Urinary bladder (tissue), 4 donors: Measurements from ENCODE around the gene ALX4. TPM values are rescaled to one million over a fixed set of nuclear protein-coding genes. Genes with fewer than 3 reads are reported as not detected.
A peak's percentile ranks its signal among the peaks of the same experiment; 100 is the strongest.

ENCODE experiments used
- DNase-seq: peaks from one replicate; pipeline ENCODE4 v3.0.0-alpha.2; 2015; ENCODE audit errors: extremely low spot score
- H3K27ac ChIP-seq: one replicate; pipeline ENCODE4 v1.5.1; 2013; ENCODE audit warnings: low read depth, mild to moderate bottlenecking, moderate library complexity
- H3K36me3 ChIP-seq: one replicate; pipeline ENCODE4 v1.6.1; 2013; ENCODE audit warnings: mild to moderate bottlenecking, moderate library complexity; ENCODE audit not compliant: insufficient read depth
- H3K4me1 ChIP-seq: one replicate; pipeline ENCODE4 v1.6.1; 2013; ENCODE audit warnings: mild to moderate bottlenecking, moderate library complexity; ENCODE audit not compliant: insufficient read depth
- H3K4me3 ChIP-seq: one replicate; pipeline ENCODE4 v1.5.1; 2013; ENCODE audit warnings: low read depth, low read length
- WGBS: extraction: QIAGEN DNeasy Blood & Tissue Kit; methylation state at CpG from one replicate; pipeline ENCODE4 v1.1.7; 2013; 5-methylcytosine and 5-hydroxymethylcytosine counted together
- polyA plus RNA-seq: library from polyadenylated mRNA; stranded (reverse); fragments of 200-250 nt; gene quantifications from one replicate; pipeline ENCODE4 v1.2.3, GENCODE V29; 2013
- total RNA-seq: library from RNA; depleted of rRNA; stranded (reverse); fragments of >200 nt; gene quantifications from one replicate; pipeline ENCODE4 v1.2.3, GENCODE V29; 2014
- donor health status: healthy with polysubstance abuse.
- donor health status: healthy.

The ALX4 gene
- total RNA-seq: 1.5 TPM
- 0.08 TPM for polyA plus RNA-seq

DNA sequence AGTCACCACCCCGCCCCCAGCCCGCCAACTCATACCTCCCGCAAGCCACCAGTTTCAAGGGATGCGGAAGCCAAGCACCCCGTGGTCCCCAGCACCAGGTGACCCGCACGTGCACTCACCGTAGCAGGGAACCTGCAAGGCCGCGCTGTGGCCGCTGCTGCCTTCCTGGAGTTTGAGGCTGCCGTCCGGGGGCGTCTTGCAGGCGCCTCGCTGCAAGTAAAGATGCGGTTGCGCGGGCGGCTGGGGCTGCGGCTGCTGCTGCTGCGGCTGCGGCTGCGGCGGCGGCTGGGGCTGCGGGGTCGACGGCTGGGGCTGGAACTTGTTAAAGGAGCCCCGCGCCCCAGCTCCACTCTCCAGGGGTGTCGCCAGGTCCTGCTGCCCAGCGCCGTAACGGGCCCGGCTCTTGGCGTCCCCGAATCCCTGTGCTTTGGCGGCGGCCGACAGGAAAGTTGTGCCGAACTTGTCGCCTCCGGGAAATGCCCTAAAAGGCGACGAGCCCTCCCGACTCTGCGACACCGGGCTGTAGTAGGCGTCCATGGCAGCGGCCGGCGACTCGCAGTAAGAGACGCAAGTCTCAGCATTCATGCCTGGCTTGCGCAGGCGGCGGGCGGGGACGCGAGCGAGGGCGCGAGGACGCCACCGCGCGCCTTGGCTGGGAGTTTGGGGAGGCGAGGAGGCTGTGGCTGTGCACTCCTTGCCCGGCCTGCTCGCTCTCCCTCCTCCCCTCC lies at the start of gene ALX4:
TSS of gene ALX4 (minus strand) at position 662 of the 728 bp plus-strand sequence. CDS start at position 585, 77 bp downstream.
- Histone ChIP-seq H3K4me1 (no peaks in the 10 kb centered on the region), H3K36me3 (no peaks in the 10 kb centered on the region), H3K27ac (no peak within 1 kb of the TSS), H3K4me3 (peak within 1 kb of the TSS; percentile 22)
- WGBS: under 1% methylated on average over 71 of the region's 71 CpGs
- no peak for DNase-seq

DNA sequence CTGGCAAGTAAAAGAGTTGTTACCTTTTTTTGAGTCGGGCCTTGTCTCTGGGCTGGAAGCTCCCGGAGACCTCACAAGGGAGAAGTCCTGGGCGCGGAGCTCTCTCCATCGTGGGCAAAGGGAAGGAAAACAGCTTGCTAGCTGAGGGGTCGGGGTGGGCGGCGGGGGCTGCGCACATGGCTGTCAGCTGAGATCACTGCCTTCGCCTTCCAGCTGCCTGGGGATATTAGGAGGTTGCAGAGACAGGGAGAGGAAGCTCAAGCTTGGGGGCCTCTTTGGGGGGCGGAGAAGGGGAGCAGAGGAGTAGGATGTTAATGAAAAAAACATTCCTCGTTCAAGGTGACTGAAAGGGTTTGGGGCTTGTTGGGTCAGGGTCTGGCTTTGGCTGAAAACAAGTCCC lies 49.2 kb upstream of the ALX4 start:
- WGBS: 51% methylated on average over 12 of the region's 12 CpGs
- H3K4me3 ChIP-seq: no peak overlapping the region
- H3K4me1 ChIP-seq: no peaks in the 10 kb centered on the region
- no peaks in the 10 kb centered on the region for H3K36me3 ChIP-seq
- no peak overlapping the region for H3K27ac ChIP-seq
- DNase-seq: no peak

DNA sequence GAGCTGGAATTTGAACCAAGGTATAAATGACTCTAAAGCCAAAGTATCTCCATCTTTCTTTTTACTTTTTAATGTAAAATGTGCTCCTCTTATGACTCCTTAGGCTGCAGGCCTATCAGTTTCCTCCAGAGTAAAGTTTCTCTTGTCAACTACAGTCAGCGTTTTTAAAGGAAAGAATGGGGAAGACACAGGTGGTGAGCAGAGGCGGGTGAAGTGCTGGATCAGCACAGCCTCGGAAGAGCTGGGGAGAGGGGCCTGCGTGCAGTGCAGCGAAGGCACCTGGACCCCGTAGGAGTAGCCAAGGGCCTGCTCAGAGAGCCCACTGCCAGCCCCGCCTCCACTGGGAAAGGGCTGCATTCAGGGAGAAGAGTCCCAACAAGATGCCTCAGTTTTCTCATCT lies 48.8 kb upstream of the ALX4 start:
- no peaks in the 10 kb centered on the region for H3K36me3 ChIP-seq
- WGBS: 81% methylated on average over 7 of the region's 7 CpGs
- H3K27ac ChIP-seq: no peak overlapping the region
- H3K4me1 ChIP-seq: no peaks in the 10 kb centered on the region
- no peak overlapping the region for H3K4me3 ChIP-seq
- no peak for DNase-seq

DNA sequence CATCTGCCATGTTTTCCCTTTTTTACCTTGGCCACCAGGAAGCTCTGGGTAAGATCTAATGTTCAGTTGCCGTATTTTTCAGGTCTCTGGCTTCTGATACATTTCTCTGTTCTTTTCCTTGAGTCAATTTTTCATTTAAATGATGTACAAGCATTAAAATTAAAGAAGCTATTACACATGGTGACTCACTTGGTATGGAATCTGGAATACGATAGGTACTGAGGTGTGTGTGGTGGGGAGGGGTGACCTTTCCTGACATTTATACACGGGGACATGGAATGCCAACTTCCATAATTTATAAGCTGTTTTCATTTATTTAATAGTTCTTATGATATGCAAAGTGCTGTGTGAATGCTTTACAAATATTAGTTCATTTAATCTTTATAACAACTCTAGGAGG lies 47.8 kb upstream of the ALX4 start:
- no peak overlapping the region for H3K4me3 ChIP-seq
- WGBS: 84% methylated on average over 3 of the region's 3 CpGs
- H3K36me3 ChIP-seq: no peaks in the 10 kb centered on the region
- no peak for DNase-seq
- no peak overlapping the region for H3K27ac ChIP-seq
- no peaks in the 10 kb centered on the region for H3K4me1 ChIP-seq

DNA sequence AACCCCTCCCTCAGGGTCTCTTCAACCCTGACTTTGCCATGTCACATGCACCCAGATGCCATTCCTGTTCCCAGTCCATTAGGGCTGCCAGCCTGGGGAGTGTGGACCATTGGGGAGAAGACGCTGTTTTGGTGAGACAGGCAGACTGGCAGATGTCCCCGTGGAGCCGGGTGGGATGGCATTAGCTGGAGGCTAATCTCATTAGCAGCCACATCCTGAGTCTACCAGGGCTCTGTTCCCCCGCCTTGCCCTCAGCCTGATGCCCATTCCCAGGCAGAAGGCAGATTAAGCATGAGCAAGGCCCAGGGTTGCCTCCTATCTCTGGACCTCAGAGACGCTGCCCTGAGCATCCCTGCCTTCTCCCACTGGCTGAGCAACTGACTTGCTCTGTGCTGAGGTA lies 46.4 kb upstream of the ALX4 start:
- no peak for DNase-seq
- Histone ChIP-seq H3K27ac (no peak overlapping the region), H3K4me1 (no peaks in the 10 kb centered on the region), H3K4me3 (no peak overlapping the region), H3K36me3 (no peaks in the 10 kb centered on the region)
- 92% methylated on average over 5 of the region's 5 CpGs for WGBS

DNA sequence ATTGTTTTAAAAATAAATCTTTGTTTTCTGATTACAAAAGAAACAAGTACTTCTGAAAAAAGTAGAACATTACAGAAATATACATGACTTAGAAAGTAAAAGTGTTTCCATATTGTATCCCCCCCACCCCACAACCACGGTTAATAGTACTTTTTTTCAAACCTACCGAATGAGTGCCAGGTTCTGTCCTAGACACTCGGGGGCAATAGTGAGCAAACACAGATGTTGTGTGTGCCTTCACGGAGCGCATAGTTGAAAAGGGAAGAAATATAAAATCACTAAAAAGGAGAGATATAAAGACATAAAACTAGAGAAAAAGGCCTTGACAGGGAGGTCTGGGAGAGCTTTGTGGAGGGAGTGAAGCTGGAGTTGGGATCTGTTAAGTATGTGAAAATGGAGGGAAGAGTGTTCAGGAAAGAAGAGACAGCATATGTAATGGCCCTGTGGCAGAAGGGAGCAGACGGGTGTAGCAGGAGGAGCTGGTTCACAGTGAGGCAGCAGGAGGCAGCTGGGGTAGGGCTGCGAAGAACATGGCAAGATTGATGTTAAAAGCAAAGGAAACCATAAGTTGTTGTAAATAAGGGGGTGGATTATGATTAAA lies 42.1 kb upstream of the ALX4 start:
- 68% methylated on average over 7 of the region's 7 CpGs for WGBS
- Histone ChIP-seq H3K4me1 (no peaks in the 10 kb centered on the region), H3K27ac (no peak overlapping the region), H3K36me3 (no peaks in the 10 kb centered on the region), H3K4me3 (no peak overlapping the region)
- DNase-seq: no peak

DNA sequence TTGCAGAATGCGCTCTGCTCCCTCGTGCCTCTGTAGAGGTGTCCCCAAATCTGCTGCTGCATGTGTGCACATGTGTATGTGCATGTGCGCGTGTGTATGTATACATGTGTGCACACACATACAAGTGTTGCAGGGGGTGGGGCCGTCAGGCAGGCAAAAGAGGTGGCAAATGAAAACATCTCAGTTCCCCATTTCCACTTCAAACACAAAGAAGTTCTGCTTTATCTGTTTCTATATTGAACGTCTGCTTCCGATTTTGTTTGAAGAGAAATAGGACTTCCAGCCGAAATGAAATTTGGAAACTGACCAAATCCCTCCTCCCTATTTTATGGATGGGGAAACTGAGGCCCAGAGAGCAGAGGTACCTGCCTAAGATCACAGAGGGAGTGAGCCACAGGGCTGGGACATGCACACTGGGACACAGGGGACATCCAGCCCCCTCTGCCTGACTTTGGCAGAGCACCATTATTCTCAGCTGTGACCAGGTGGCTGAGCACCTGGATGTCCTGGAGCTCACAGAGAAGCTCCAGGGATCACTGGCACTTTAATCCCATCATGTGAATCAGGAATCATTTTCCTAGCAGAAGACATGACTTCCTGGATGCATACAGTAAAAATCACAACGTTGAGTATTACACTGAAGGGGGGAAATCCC lies 41.2 kb upstream of the ALX4 start:
- no peaks in the 10 kb centered on the region for H3K4me1 ChIP-seq
- H3K27ac ChIP-seq: no peak overlapping the region
- no peak for DNase-seq
- WGBS: 83% methylated on average over 9 of the region's 9 CpGs
- no peak overlapping the region for H3K4me3 ChIP-seq
- H3K36me3 ChIP-seq: no peaks in the 10 kb centered on the region

DNA sequence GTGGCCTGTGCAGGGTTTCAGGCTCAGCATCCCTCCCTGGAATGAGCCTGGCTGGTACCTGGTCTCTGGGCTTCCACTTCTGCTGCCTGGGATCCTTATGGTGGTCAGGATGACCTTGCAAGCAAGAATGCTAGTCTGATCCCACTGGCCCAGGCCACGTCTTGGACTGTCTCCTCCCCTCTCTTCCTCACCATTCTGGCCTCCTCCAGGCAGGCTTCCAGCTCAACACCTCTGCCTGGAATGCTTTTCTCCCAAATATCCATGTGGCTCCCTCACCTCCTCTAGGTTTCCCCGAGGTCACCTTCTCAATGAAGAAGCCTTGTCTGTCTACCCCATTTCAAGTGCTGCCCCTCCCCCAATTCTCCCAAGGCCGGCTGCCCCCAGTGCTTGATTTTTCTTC lies 39.4 kb upstream of the ALX4 start:
- no peak for DNase-seq
- 67% methylated on average over 3 of the region's 3 CpGs for WGBS
- no peak overlapping the region for H3K27ac ChIP-seq

DNA sequence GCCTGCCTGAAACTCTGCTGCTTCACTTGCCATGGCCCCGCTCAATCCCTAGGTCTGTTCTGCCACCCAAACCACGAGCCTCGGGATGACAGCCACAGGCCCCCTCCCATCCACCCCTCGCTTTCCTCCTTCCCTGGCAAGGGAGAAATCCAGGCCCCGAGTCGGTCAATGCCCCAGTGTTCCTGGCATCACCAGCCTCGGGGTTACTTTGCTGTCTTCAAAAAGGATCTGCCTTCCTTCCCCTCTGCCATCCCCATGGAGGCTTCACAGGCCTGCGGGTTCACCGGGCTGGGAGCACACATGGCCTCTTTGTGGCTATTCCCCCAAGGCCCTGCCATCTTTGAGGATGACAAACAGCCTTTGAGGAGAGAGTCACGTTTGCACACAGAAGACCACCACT lies 38.8 kb upstream of the ALX4 start:
- DNase-seq: no peak
- Histone ChIP-seq H3K4me1 (no peaks in the 10 kb centered on the region), H3K4me3 (no peak overlapping the region), H3K27ac (no peak overlapping the region), H3K36me3 (no peaks in the 10 kb centered on the region)
- WGBS: 83% methylated on average over 10 of the region's 10 CpGs

More for the DNA sequence above, 39.4 kb upstream of the ALX4 start:
- no peaks in the 10 kb centered on the region for H3K36me3 ChIP-seq
- H3K4me1 ChIP-seq: no peaks in the 10 kb centered on the region
- H3K4me3 ChIP-seq: no peak overlapping the region

DNA sequence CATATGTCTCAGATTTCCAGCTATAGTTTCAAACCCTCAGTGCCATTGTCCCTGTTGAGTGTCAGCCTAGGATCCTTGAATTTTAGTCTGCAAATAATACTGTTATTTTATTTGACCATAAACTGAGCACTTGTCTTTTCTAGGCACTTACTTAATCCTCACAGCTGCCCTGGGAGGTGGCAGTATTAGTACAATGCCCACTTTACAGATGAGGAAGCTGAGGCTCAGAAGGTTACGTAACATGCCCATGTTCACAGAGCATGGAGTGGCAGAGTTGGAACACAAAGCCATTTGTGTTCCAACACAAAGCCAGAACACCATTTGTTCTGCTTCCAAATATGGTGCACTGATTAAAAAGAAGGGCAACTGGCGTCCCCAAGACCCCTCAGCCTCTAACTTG lies 38.2 kb upstream of the ALX4 start:
- Histone ChIP-seq H3K4me1 (no peaks in the 10 kb centered on the region), H3K36me3 (no peaks in the 10 kb centered on the region), H3K4me3 (no peak overlapping the region), H3K27ac (no peak overlapping the region)
- WGBS: 68% methylated on average over 2 of the region's 2 CpGs
- no peak for DNase-seq

DNA sequence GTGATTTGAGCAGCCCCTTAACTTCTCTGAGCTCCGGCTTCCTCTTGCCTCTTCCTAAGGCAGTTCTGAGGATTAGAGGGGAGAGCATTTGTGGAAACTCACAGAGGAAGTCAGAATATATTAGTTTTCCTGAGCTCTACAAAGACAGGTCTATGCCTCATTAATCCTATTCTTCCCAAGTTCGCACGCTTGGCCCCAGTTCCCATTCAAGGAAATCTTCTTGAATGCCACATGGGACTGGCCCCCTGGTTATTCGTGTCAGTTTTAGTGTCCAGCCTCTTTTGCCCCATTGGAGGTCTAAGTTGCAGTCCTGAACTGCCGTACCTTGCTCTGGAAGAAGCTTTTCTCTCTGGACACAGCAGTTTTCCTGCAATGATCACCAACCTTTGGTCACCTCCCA lies 37.6 kb upstream of the ALX4 start:
- no peaks in the 10 kb centered on the region for H3K4me1 ChIP-seq
- 89% methylated on average over 5 of the region's 5 CpGs for whole genome bisulfite sequencing
- H3K36me3 ChIP-seq: no peaks in the 10 kb centered on the region
- H3K4me3 ChIP-seq: no peak overlapping the region
- no peak for DNase-seq
- no peak overlapping the region for H3K27ac ChIP-seq

DNA sequence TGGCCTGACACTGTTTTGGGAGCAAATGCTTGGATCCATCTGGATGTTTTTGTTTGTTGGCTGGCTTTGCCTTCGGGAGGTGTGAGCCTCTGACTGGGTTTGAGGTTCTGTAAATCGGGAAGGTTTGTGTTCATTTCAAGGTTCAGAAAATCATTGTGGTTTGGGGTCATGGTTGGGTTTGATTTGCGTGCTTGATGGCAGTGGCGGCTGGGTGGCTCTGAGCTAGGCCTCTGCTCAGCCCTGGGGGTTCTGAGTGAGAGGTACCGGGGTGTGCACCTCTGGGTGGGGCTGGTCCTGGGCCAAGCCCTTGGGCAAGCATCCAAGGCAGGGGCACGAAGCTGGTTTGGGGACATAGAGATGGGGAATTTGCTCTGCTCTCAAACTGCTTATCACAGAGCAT lies 37.0 kb upstream of the ALX4 start:
- DNase-seq: no peak
- H3K27ac ChIP-seq: no peak overlapping the region
- WGBS: 75% methylated on average over 6 of the region's 6 CpGs
- H3K4me3 ChIP-seq: no peak overlapping the region
- no peaks in the 10 kb centered on the region for H3K36me3 ChIP-seq
- no peaks in the 10 kb centered on the region for H3K4me1 ChIP-seq

DNA sequence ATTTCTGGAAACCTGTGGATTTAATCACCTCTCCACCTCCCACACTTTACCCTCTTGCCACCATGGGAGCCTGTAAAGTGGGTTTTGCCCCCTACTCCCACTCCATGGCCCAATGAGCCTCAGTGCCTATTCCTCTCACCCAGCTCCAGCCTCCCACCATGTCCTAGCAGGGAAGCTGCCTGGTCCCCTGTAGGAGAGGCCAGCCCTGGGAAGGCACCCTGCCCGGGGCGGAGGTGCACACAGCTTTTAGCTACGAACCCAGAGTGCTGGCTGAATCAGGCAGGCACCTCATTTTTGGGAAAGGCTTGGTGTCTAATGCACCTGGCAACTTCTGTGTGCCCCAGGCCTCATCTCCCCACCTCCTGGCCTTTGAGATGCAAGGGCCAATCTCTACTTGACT lies 35.8 kb upstream of the ALX4 start:
- no peak for DNase-seq
- 92% methylated on average over 3 of the region's 3 CpGs for WGBS
- Histone ChIP-seq H3K36me3 (no peaks in the 10 kb centered on the region), H3K27ac (no peak overlapping the region), H3K4me1 (no peaks in the 10 kb centered on the region), H3K4me3 (no peak overlapping the region)

DNA sequence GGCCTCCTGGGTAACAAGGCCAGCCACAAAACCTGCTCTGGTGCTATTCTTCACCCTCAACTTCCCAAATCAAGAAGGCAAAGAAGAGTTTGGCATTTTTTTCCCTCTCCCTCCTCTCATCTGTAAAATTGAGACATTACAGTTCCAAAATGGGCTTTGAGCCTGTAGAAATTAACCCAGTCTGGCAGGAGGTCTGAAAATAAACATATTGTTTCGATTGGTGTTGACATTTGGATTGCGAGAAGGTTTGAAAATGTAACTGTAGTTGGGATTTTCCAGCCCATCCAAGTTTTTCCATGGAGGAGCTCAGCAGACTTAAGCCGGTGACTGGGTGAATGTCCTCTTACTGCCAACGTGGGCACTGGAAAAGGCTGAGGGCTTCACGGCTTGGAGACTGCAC lies 35.0 kb upstream of the ALX4 start:
- no peak for DNase-seq
- 52% methylated on average over 5 of the region's 5 CpGs for WGBS
- H3K4me3 ChIP-seq: no peak overlapping the region
- no peak overlapping the region for H3K27ac ChIP-seq
- no peaks in the 10 kb centered on the region for H3K36me3 ChIP-seq
- no peaks in the 10 kb centered on the region for H3K4me1 ChIP-seq
